Mammary epithelial cell (primary cell): ENCODE measurements around the gene SCLY.

Experiments
- CTCF ChIP-seq, 2 donors: IDR thresholded peaks in 1 of 2; conservative IDR thresholded peaks in 1 of 2; 2 replicates each; pipeline ENCODE4 v1.5.1; 2011 to 2012; ENCODE audit warnings: inconsistent platforms in 2 of 2, low read length in 2 of 2, mild to moderate bottlenecking in 2 of 2, control low read depth in 1 of 2, low read depth in 1 of 2; ENCODE audit not compliant: insufficient read depth in 1 of 2; ENCODE audit errors: extremely low read depth in 1 of 2
- EZH2 ChIP-seq: IDR thresholded peaks from 2 replicates; pipeline ENCODE4 v1.6.1; 2012; ENCODE audit warnings: low read length, inconsistent platforms, borderline replicate concordance

GRCh38 chr2:238023608-238024007 lies 37.2 kb upstream of the SCLY start:
- TF ChIP-seq CTCF (conservative IDR thresholded peaks at IDR 0.05 in 1 of 2, IDR thresholded peaks at IDR 0.05 in 1 of 2; ENCODE audit: extremely low read depth in 1 of 2, insufficient read depth in 1 of 2, low read depth in 1 of 2, low read length in 2 of 2) (no peak), EZH2 (no peak)
